WERI-Rb-1 (cell line): ENCODE results near the gene LRP2.
A peak's percentile ranks its signal among the peaks of the same experiment; 100 is the strongest.
"Not testable (repeated sequence)": the region's sequence is repeated elsewhere in the genome, so short reads cannot be mapped to it uniquely, and the experiment has no call there.

Source experiments
- DNase-seq: peaks from one replicate; pipeline ENCODE4 v3.0.0-alpha.2; 2020
- H3K27ac ChIP-seq: fragments of 250-450 bp; sonication (Bioruptor Pico); 2 replicates; pipeline ENCODE4 v1.5.1; 2020; ENCODE audit warnings: mild to moderate bottlenecking, moderate library complexity
- H3K27me3 ChIP-seq: fragments of 250-450 bp; sonication (Bioruptor Pico); 2 replicates; pipeline ENCODE4 v1.5.1; 2021; ENCODE audit warnings: mild to moderate bottlenecking, low read depth, moderate library complexity; ENCODE audit not compliant: insufficient read depth, severe bottlenecking
- H3K36me3 ChIP-seq: fragments of 250-450 bp; sonication (Bioruptor Pico); 2 replicates; pipeline ENCODE4 v1.5.1; 2020; ENCODE audit warnings: mild to moderate bottlenecking, moderate library complexity
- H3K4me3 ChIP-seq: 2 replicates; pipeline ENCODE4 v1.5.1; 2011; ENCODE audit warnings: low read depth, mild to moderate bottlenecking, control low read depth, low read length
- H3K9me3 ChIP-seq: fragments of 250-450 bp; sonication (Bioruptor Pico); 2 replicates; pipeline ENCODE4 v1.5.1; 2021; ENCODE audit warnings: mild to moderate bottlenecking, moderate library complexity; ENCODE audit not compliant: severe bottlenecking
- TF ChIP-seq, protein P1 (sequence below): IDR thresholded peaks from 2 replicates; pipeline ENCODE4 v1.5.1; 2011; ENCODE audit warnings: low read depth, mild to moderate bottlenecking, control low read depth, inconsistent platforms, low read length

The LRP2 gene

GRCh38 chr2:169139145-169139544 is 223.2 kb downstream of the LRP2 start:
- DNase-seq, result no peak
- Histone ChIP-seq H3K4me3 (no peak overlapping the region), H3K9me3 (no peaks in the 10 kb centered on the region), H3K36me3 (no peaks in the 10 kb centered on the region), H3K27ac (no peak overlapping the region), H3K27me3 (no peaks in the 10 kb centered on the region)
- TF ChIP-seq, protein P1, sequence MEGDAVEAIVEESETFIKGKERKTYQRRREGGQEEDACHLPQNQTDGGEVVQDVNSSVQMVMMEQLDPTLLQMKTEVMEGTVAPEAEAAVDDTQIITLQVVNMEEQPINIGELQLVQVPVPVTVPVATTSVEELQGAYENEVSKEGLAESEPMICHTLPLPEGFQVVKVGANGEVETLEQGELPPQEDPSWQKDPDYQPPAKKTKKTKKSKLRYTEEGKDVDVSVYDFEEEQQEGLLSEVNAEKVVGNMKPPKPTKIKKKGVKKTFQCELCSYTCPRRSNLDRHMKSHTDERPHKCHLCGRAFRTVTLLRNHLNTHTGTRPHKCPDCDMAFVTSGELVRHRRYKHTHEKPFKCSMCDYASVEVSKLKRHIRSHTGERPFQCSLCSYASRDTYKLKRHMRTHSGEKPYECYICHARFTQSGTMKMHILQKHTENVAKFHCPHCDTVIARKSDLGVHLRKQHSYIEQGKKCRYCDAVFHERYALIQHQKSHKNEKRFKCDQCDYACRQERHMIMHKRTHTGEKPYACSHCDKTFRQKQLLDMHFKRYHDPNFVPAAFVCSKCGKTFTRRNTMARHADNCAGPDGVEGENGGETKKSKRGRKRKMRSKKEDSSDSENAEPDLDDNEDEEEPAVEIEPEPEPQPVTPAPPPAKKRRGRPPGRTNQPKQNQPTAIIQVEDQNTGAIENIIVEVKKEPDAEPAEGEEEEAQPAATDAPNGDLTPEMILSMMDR, result no peak

- Histone ChIP-seq H3K27ac (no peak overlapping the region), H3K9me3 (no peaks in the 10 kb centered on the region), H3K27me3 (no peaks in the 10 kb centered on the region), H3K36me3 (no peaks in the 10 kb centered on the region), H3K4me3 (no peak overlapping the region)
- DNase-seq, result no peak
- TF ChIP-seq, protein P1, result no peak
Observed at GRCh38 chr2:169137924-169138323, 224.4 kb downstream of the LRP2 start.

GRCh38 chr2:169136885-169137534 is 225.3 kb downstream of the LRP2 start:
- Histone ChIP-seq H3K4me3 (no peak overlapping the region), H3K27me3 (peaks cover 2% of the 10 kb centered on the region), H3K27ac (no peak overlapping the region), H3K36me3 (no peaks in the 10 kb centered on the region), H3K9me3 (no peaks in the 10 kb centered on the region)
- no peak for DNase-seq
- TF ChIP-seq, protein P1, result no peak

DNA sequence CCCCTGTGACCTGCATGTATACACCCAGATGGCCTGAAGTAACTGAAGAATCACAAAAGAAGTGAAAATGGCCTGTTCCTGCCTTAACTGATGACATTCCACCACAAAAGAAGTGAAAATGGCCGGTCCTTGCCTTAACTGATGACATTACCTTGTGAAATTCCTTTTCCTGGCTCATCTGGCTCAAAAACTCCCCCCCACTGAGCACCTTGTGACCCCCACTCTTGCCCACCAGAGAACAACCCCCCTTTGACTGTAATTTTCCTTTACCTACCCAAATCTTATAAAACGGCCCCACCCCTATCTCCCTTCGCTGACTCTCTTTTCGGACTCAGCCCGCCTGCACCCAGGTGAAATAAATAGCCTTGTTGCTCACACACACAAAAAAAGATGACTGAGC is 225.9 kb downstream of the LRP2 start:
- not testable (repeated sequence) for H3K9me3 ChIP-seq, H3K27me3 ChIP-seq, H3K4me3 ChIP-seq, H3K36me3 ChIP-seq, H3K27ac ChIP-seq, DNase-seq

GRCh38 chr2:169134272-169134671 is 228.1 kb downstream of the LRP2 start:
- not testable (repeated sequence) for H3K9me3 ChIP-seq, H3K4me3 ChIP-seq, H3K27ac ChIP-seq, H3K36me3 ChIP-seq, H3K27me3 ChIP-seq, DNase-seq

- Histone ChIP-seq H3K4me3 (no peak overlapping the region), H3K36me3 (no peaks in the 10 kb centered on the region), H3K27ac (no peak overlapping the region), H3K27me3 (peaks cover 6% of the 10 kb centered on the region), H3K9me3 (no peaks in the 10 kb centered on the region)
- no peak for DNase-seq
- TF ChIP-seq, protein P1, result peak; percentile 57
Observed at GRCh38 chr2:169131587-169132512, 230.5 kb downstream of the LRP2 start.
